Measurements from ENCODE around the gene IL36RN. TPM values are rescaled to one million over a fixed set of nuclear protein-coding genes. Genes with fewer than 3 reads are reported as not detected.

The IL36RN gene
- total RNA-seq, 2 experiments from 2014 or later, result not detected

- Mint-ChIP-seq H3K9me3 (ENCODE audit: low read depth) (no peaks in the 10 kb centered on the region), H3K4me3 (no peak overlapping the region), H3K36me3 (no peaks in the 10 kb centered on the region), H3K4me1 (no peaks in the 10 kb centered on the region), H3K27me3 (peaks cover 77% of the 10 kb centered on the region), H3K27ac (no peak overlapping the region)
- ATAC-seq, result no peak
- CTCF ChIA-PET, result no interaction called here
- DNase-seq, result no peak
Observed at GRCh38 chr2:113028112-113028511, 30.9 kb upstream of the IL36RN start.

GRCh38 chr2:113032737-113033136 is 26.3 kb upstream of the IL36RN start:
- Mint-ChIP-seq H3K4me3 (no peak overlapping the region), H3K27ac (no peak overlapping the region), H3K9me3 (ENCODE audit: low read depth) (no peaks in the 10 kb centered on the region), H3K4me1 (no peaks in the 10 kb centered on the region), H3K27me3 (peaks cover 48% of the 10 kb centered on the region), H3K36me3 (no peaks in the 10 kb centered on the region)
- ATAC-seq (no peak), DNase-seq (no peak)
- CTCF ChIA-PET, result interaction anchor here (1.1 kb wide), 1 partner anchor 10 kb away, joined by 3 read pairs; no protein-coding TSS in a partner anchor

- DNase-seq (no peak), ATAC-seq (no peak)
- Mint-ChIP-seq H3K9me3 (ENCODE audit: low read depth) (no peaks in the 10 kb centered on the region), H3K27ac (no peak overlapping the region), H3K36me3 (no peaks in the 10 kb centered on the region), H3K27me3 (peaks cover 41% of the 10 kb centered on the region), H3K4me3 (no peak overlapping the region), H3K4me1 (no peaks in the 10 kb centered on the region)
- CTCF ChIA-PET, result interaction anchor here (1.1 kb wide), 1 partner anchor 8 kb away, joined by 3 read pairs; no protein-coding TSS in a partner anchor
Observed at GRCh38 chr2:113034016-113034415, 25.0 kb upstream of the IL36RN start.

GRCh38 chr2:113036763-113037162 is 22.2 kb upstream of the IL36RN start:
- DNase-seq (no peak), ATAC-seq (no peak)
- Mint-ChIP-seq H3K9me3 (ENCODE audit: low read depth) (no peaks in the 10 kb centered on the region), H3K4me1 (no peaks in the 10 kb centered on the region), H3K36me3 (no peaks in the 10 kb centered on the region), H3K4me3 (no peak overlapping the region), H3K27me3 (peaks cover 28% of the 10 kb centered on the region), H3K27ac (no peak overlapping the region)
- CTCF ChIA-PET, result interaction anchor here (1.2 kb wide), 1 partner anchor 43 kb away, joined by 3 read pairs; no protein-coding TSS in a partner anchor

- Mint-ChIP-seq H3K36me3 (no peaks in the 10 kb centered on the region), H3K4me1 (no peaks in the 10 kb centered on the region), H3K27ac (no peak overlapping the region), H3K27me3 (peaks cover 26% of the 10 kb centered on the region), H3K9me3 (ENCODE audit: low read depth) (no peaks in the 10 kb centered on the region), H3K4me3 (no peak overlapping the region)
- no peak for DNase-seq
- no peak for ATAC-seq
- CTCF ChIA-PET, result no interaction called here
Observed at GRCh38 chr2:113038291-113038690, 20.7 kb upstream of the IL36RN start.

GRCh38 chr2:113039158-113039557 is 19.8 kb upstream of the IL36RN start:
- Mint-ChIP-seq H3K36me3 (no peaks in the 10 kb centered on the region), H3K4me1 (no peaks in the 10 kb centered on the region), H3K27me3 (peaks cover 34% of the 10 kb centered on the region), H3K27ac (no peak overlapping the region), H3K4me3 (no peak overlapping the region), H3K9me3 (ENCODE audit: low read depth) (no peaks in the 10 kb centered on the region)
- CTCF ChIA-PET, result no interaction called here
- no peak for ATAC-seq
- DNase-seq, result no peak

- DNase-seq (no peak), ATAC-seq (no peak)
- CTCF ChIA-PET, result no interaction called here
- Mint-ChIP-seq H3K36me3 (no peaks in the 10 kb centered on the region), H3K9me3 (ENCODE audit: low read depth) (no peaks in the 10 kb centered on the region), H3K27ac (no peak overlapping the region), H3K27me3 (peaks cover 35% of the 10 kb centered on the region), H3K4me3 (no peak overlapping the region), H3K4me1 (no peaks in the 10 kb centered on the region)
Observed at GRCh38 chr2:113039719-113040118, 19.3 kb upstream of the IL36RN start.

GRCh38 chr2:113041871-113042270 is 17.1 kb upstream of the IL36RN start:
- no peak overlapping the region for H3K27ac Mint-ChIP-seq

GRCh38 chr2:113046465-113046864 is 12.5 kb upstream of the IL36RN start:
- no peaks in the 10 kb centered on the region for H3K4me1 Mint-ChIP-seq
- no peaks in the 10 kb centered on the region for H3K9me3 Mint-ChIP-seq (ENCODE audit: low read depth)
- peaks cover 34% of the 10 kb centered on the region for H3K27me3 Mint-ChIP-seq
- no peak for ATAC-seq
- no peak for DNase-seq
- H3K36me3 Mint-ChIP-seq, result no peaks in the 10 kb centered on the region
- H3K27ac Mint-ChIP-seq, result no peak overlapping the region
- CTCF ChIA-PET, result interaction anchor here (0.9 kb wide), 1 partner anchor 34 kb away, joined by 3 read pairs; no protein-coding TSS in a partner anchor
- no peak overlapping the region for H3K4me3 Mint-ChIP-seq

More at GRCh38 chr2:113041871-113042270, 17.1 kb upstream of the IL36RN start:
- no peaks in the 10 kb centered on the region for H3K9me3 Mint-ChIP-seq (ENCODE audit: low read depth)
- CTCF ChIA-PET, result interaction anchor here (0.9 kb wide), 1 partner anchor 8 kb away, joined by 3 read pairs; no protein-coding TSS in a partner anchor
- peaks cover 36% of the 10 kb centered on the region for H3K27me3 Mint-ChIP-seq
- H3K36me3 Mint-ChIP-seq, result no peaks in the 10 kb centered on the region
- DNase-seq, result no peak
- no peak for ATAC-seq
- H3K4me3 Mint-ChIP-seq, result no peak overlapping the region
- no peaks in the 10 kb centered on the region for H3K4me1 Mint-ChIP-seq

GRCh38 chr2:113050921-113051895 is 7.8 kb upstream of the IL36RN start:
- Mint-ChIP-seq H3K4me1 (peaks cover 8% of the 10 kb centered on the region), H3K27ac (no peak overlapping the region), H3K27me3 (peaks cover 14% of the 10 kb centered on the region), H3K4me3 (no peak overlapping the region), H3K9me3 (ENCODE audit: low read depth) (peaks cover 12% of the 10 kb centered on the region), H3K36me3 (peaks cover 8% of the 10 kb centered on the region)
- ATAC-seq (no peak), DNase-seq (no peak)
- CTCF ChIA-PET, result interaction anchor here (1.3 to 1.6 kb wide), 2 partner anchors 21 to 110 kb away, joined by 4 read pairs; no protein-coding TSS in a partner anchor

- Mint-ChIP-seq H3K36me3 (peaks cover 9% of the 10 kb centered on the region), H3K4me3 (no peak within 1 kb of the TSS), H3K27ac (no peak within 1 kb of the TSS), H3K4me1 (peaks cover 8% of the 10 kb centered on the region), H3K9me3 (ENCODE audit: low read depth) (peaks cover 15% of the 10 kb centered on the region), H3K27me3 (peaks cover 6% of the 10 kb centered on the region)
- no peak for ATAC-seq
- CTCF ChIA-PET, result interaction anchor here (1.2 to 1.6 kb wide), 3 partner anchors 10 to 111 kb away, joined by 3 to 4 read pairs (median 4); no protein-coding TSS in a partner anchor
- DNase-seq, result no peak
Observed at GRCh38 chr2:113052396-113052917, 6.5 kb upstream of the IL36RN start, which contains the start of gene IL36B. IL36B (minus strand) TSS chr2:113052867.

GRCh38 chr2:113053666-113054065 is 5.3 kb upstream of the IL36RN start:
- peaks cover 8% of the 10 kb centered on the region for H3K4me1 Mint-ChIP-seq
- no peak overlapping the region for H3K27ac Mint-ChIP-seq
- H3K36me3 Mint-ChIP-seq, result peaks cover 9% of the 10 kb centered on the region
- CTCF ChIA-PET, result no interaction called here
- no peak for DNase-seq
- peaks cover 15% of the 10 kb centered on the region for H3K9me3 Mint-ChIP-seq (ENCODE audit: low read depth)
- ATAC-seq, result no peak
- H3K27me3 Mint-ChIP-seq, result peaks cover under 1% of the 10 kb centered on the region
- H3K4me3 Mint-ChIP-seq, result no peak overlapping the region

GRCh38 chr2:113054066-113054465 is 4.9 kb upstream of the IL36RN start:
- DNase-seq (no peak), ATAC-seq (no peak)
- peaks cover 15% of the 10 kb centered on the region for H3K9me3 Mint-ChIP-seq (ENCODE audit: low read depth)
- no peak overlapping the region for H3K27ac Mint-ChIP-seq
- CTCF ChIA-PET, result no interaction called here
- peaks cover 8% of the 10 kb centered on the region for H3K4me1 Mint-ChIP-seq
- peaks cover 9% of the 10 kb centered on the region for H3K36me3 Mint-ChIP-seq
- no peak overlapping the region for H3K4me3 Mint-ChIP-seq
- H3K27me3 Mint-ChIP-seq, result no peaks in the 10 kb centered on the region

Measured in activated CD8-positive, alpha-beta memory T cell treated with anti-CD3 and anti-CD28 coated beads, Interleukin-2, amount 10 ng/mL, durations not matched to agents 7 days and 5 days (primary cell).